NCI-H446 (cell line): ENCODE measurements around the gene TECRL.
A peak's percentile ranks its signal among the peaks of the same experiment; 100 is the strongest.

ENCODE experiments used
- DNase-seq, 2 experiments: peaks; one replicate each; lab custom pipeline; 2025; lab: John Stamatoyannopoulos, UW

The TECRL gene

DNA sequence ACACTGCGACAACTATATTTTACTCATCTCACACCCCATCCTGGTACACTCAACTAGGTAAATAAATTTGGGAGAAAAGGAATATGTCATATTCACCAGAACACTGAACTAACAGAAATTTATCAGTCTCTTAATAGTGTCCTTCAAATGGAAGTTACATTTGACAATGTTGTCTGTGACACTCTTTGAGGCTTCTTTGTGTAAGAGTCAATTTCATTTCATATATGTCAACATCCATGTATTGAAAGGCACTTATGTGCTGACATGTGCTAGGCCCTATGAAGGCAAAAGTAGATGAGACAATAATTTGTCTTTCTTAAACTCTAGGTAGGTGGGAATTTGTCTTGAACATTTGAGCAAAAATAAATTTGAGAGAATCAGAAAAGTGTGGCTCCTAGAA is 82.0 kb downstream of the TECRL start:
- DNase-seq: no peak

DNA sequence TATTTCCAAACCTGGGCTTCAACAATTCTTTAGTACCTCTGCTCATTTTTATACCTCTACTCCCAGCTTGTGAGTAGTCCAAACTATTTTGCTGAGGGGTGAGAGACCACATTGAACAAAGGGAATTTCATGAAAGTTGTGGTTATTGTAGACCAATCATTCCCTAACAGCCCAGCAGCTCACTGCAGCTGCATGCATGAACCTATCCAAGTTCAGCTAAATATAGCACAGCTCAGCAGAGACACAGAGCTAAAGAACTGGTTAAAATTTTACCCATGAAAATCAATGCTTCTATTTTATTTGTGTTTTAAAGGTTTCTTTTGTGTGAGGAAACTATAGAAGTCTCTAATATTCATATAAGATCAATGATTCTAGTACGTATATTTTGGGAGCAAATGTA is 82.7 kb downstream of the TECRL start:
- no peak for DNase-seq

- DNase-seq: no peak
These were observed 103.0 kb downstream of the TECRL start for GRCh38 chr4:64306255-64306565.

GRCh38 chr4:64305565-64306254 is 103.5 kb downstream of the TECRL start:
- DNase-seq: no peak

- no peak for DNase-seq
These were observed 136.8 kb downstream of the TECRL start for GRCh38 chr4:64272432-64272831.

DNA sequence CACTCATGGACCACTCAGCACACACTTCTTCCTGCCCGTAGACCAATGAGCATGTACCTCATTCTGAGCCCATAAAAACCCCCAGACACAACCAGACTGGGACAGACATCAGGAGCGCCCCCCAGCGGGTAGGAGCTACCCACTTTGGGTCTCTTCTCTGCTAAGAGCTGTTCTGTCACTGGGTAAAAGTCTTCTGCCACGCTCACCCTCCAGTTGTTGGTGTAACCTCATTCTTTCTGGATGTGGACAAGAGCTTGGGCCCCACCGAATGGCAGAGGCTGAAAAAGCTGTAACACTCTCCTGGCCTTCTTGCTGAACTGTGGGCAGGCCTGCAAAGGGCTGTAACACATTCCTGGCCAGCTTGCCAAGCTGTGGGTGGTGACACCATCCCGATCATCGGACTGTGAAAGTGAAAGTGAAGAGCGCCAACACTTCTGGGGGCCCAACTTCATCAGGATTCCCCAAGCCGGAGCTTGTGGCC is 137.6 kb downstream of the TECRL start:
- DNase-seq: peak in 1 of 2 experiments; percentile 10

DNA sequence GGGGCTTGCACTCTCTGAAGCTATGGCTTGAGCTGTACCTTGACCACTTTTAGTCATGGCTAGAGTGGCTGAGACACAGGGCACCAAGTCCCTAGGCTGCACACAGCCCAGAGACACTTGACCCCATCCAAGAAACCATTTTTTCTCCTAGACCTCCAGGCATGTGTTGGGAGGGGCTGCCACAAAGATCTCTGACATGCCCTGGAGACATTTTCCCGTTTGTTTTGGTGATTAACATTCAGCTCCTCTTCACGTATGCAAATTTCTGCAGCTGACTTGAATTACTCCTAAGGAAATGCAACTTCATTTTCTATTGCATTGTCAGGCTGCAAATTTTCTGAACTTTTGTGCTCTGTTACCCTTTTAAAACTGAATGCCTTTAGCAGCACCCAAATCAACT is 142.6 kb downstream of the TECRL start:
- no peak for DNase-seq

DNA sequence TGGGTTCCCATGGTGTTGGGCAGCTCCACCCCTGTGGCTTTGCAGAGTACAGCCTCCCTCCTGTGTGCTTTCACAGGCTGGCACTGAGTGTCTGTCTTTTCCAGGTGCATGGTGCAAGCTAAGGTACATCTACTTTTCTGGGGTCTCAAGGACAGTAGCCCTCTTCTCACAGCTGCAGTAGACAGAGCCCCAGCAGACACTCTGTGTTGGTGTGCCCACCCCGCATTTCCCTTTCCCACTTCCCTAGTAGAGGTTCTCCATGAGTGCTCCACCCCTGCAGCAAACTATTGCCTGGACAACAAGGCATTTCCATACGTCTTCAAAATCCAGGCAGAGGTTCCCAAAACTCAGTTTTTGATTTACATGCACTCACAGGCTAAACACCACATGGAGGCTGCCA is 143.0 kb downstream of the TECRL start:
- no peak for DNase-seq

DNA sequence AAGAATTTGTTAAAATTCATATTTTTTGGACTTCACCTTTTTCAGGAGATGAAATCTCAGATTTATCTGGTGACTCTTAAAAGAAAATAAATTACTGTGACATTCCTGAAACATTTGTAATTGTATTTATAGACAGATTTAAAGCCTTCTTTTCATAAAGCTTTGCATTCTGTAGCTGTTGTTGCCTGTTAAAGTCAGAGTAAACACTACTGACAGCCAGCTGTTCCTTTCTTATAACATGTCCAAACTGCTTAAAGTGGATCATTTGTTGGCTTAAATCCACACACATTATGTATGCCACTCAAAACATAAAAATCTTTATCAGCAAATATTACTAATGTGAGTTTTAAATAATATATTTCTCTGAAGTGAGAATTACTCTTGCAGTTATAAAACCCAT is 157.5 kb downstream of the TECRL start:
- DNase-seq: peak in 1 of 2 experiments; percentile 61

- DNase-seq: peak; percentile 63 to 88
These were observed 158.8 kb downstream of the TECRL start for GRCh38 chr4:64250488-64250887.

DNA sequence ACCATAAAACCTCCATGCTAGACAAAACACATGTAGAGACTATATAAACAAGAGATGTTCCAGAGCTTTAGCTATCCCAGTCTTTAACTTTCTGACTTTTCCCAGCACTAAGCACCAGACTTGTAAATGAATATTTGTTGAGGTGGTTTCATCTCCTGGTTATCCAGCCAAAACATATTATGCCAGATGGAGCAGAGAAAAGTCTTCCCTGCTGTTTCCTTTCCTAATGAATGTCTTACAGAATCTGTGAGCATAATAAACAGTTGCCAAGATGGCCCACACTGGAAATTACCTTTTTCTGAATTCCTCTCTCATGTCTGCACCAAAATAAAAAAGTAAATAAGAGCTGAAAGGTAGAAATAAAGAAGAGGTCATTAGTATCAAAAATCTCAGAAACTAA is 159.2 kb downstream of the TECRL start:
- peak; percentile 67 to 88 for DNase-seq

DNA sequence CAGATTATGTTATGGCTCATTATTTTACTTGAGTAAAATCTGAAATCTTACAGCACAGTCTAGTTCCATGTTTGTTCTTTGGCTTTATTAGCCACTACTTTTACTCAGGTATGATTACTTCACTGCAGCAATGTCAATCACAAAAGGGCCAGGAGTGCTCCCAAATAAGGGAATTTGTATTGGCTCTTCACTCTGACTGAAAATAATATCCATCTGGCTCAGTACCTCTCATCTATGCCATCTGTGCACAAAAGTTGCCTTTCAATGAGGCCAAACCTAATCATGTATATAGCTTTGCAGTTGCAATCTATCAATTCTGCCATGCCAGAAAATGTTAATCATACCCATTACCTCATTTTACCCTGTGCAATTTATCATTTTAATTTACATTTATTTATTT is 161.1 kb downstream of the TECRL start:
- DNase-seq: peak; percentile 46 to 86

DNA sequence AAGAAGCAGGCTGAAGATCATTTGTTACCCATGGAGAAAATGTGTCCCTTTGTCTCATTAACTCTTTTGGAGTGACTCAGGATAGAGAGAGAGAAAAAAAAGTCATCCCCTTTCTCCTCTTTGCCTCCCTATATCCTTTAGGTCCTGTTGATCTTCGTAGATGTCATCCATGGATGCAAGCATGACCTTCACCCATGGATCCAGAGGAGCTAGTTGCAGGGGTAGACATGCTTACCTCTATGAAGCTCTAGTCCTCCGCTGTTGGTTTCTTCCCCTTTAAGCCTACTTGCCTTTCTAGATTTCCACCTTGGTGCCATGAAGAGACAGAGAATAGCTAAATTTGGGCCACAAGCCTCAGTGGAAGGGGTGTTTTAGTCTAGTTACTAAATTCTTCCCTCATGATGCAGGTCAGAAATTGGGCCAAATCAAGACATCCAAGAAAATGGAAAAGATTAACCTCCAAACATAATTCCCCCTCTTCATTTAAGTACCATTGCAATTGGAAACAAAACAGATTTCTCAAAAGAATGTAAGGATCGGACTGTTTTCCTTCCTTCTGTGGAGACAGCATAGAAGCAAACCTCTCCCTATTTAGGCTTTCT is 178.4 kb downstream of the TECRL start:
- DNase-seq: no peak
